OCI-LY3 (cell line): Measurements from ENCODE around the gene BDH2.
A peak's percentile ranks its signal among the peaks of the same experiment; 100 is the strongest.

ENCODE experiments used
- EZH2phosphoT487 ChIP-seq: fragments of 200-600 bp; shearing (Covaris generic); IDR thresholded peaks from 2 replicates; pipeline ENCODE4 v1.6.1; 2018; ENCODE audit warnings: antibody characterized with exemption, mixed run types, low read depth
- TF ChIP-seq, protein P1 (sequence below): fragments of 200-600, 300-600 bp; sonication (generic); IDR thresholded peaks from 2 replicates; pipeline ENCODE4 v1.5.1; 2014; ENCODE audit warnings: antibody characterized with exemption, low read length, low read depth

DNA sequence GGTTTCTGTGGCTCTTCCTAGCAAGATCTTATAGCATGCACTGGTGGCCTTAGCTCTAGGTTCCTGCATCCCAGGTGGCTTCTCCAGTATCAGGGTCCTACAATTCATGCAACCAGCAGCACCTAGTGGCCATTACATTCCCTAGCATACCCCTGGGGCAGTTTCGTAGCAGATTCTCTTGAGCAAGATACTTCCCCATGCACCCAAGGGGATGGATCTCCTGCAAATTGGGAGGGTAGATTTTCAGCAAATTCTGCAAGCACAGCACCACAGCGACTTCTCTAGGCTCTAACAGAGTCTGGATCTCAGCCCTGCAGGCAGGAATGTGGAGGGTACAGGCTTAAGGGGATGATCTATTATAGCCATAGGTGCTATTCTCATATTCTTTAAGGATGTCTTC is 67.1 kb downstream of the BDH2 start:
- TF ChIP-seq, protein P1, sequence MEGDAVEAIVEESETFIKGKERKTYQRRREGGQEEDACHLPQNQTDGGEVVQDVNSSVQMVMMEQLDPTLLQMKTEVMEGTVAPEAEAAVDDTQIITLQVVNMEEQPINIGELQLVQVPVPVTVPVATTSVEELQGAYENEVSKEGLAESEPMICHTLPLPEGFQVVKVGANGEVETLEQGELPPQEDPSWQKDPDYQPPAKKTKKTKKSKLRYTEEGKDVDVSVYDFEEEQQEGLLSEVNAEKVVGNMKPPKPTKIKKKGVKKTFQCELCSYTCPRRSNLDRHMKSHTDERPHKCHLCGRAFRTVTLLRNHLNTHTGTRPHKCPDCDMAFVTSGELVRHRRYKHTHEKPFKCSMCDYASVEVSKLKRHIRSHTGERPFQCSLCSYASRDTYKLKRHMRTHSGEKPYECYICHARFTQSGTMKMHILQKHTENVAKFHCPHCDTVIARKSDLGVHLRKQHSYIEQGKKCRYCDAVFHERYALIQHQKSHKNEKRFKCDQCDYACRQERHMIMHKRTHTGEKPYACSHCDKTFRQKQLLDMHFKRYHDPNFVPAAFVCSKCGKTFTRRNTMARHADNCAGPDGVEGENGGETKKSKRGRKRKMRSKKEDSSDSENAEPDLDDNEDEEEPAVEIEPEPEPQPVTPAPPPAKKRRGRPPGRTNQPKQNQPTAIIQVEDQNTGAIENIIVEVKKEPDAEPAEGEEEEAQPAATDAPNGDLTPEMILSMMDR = peak; percentile 55
- no peak for TF ChIP-seq EZH2phosphoT487
